ENCODE results near the gene ZBTB4. TPM values are rescaled to one million over a fixed set of nuclear protein-coding genes. Genes with fewer than 3 reads are reported as not detected.

Gene ZBTB4
- total RNA-seq, 1 donor from 2014 or later, result 8.5 TPM

- no peak for DNase-seq (ENCODE audit: low read depth in 2 of 2)
These were observed 59.4 kb downstream of the ZBTB4 start, which contains the start of gene SPEM1 for GRCh38 chr17:7419819-7420610. Gene SPEM1 (plus strand): TSS chr17:7420324. CDS start chr17:7420385, 61 bp downstream.

- DNase-seq (ENCODE audit: low read depth in 2 of 2), result no peak
These were observed 60.8 kb downstream of the ZBTB4 start for GRCh38 chr17:7418472-7419152.

GRCh38 chr17:7417056-7417655 is 62.3 kb downstream of the ZBTB4 start:
- no peak for DNase-seq (ENCODE audit: low read depth in 2 of 2)

GRCh38 chr17:7416323-7416722 is 63.1 kb downstream of the ZBTB4 start:
- DNase-seq (ENCODE audit: low read depth in 2 of 2), result no peak

- DNase-seq (ENCODE audit: low read depth in 2 of 2), result no peak
These were observed 63.6 kb downstream of the ZBTB4 start for GRCh38 chr17:7415784-7416183.

GRCh38 chr17:7414837-7415236 is 64.6 kb downstream of the ZBTB4 start:
- DNase-seq (ENCODE audit: low read depth in 2 of 2), result no peak

GRCh38 chr17:7413346-7413985 is 66.0 kb downstream of the ZBTB4 start:
- no peak for DNase-seq (ENCODE audit: low read depth in 2 of 2)

- DNase-seq (ENCODE audit: low read depth in 2 of 2), result no peak
These were observed 68.0 kb downstream of the ZBTB4 start for GRCh38 chr17:7411427-7411750.

- DNase-seq (ENCODE audit: low read depth in 2 of 2), result no peak
These were observed 68.6 kb downstream of the ZBTB4 start for GRCh38 chr17:7410634-7411426.

GRCh38 chr17:7409716-7410115 is 69.7 kb downstream of the ZBTB4 start:
- DNase-seq (ENCODE audit: low read depth in 2 of 2), result no peak

Other genes starting within 250 kb of the ZBTB4 start
- 25.1 and 31.9 TPM in 2 replicates for gene DVL2, start 245.1 kb downstream of the ZBTB4 start, total RNA-seq
- 30.9 and 38.5 TPM in 2 replicates for gene PHF23, start 240.2 kb downstream of the ZBTB4 start, total RNA-seq
- 124 and 130 TPM in 2 replicates for gene GABARAP, start 237.2 kb downstream of the ZBTB4 start, total RNA-seq
- gene CTDNEP1, start 227.9 kb downstream of the ZBTB4 start, total RNA-seq, result 22.4 and 25.2 TPM in 2 replicates
- 26.6 and 32.7 TPM in 2 replicates for gene ELP5, start 227.4 kb downstream of the ZBTB4 start, total RNA-seq
- gene CLDN7, start 217.2 kb downstream of the ZBTB4 start, total RNA-seq, result 0.99 and 7.0 TPM in 2 replicates
- 0.22 and 0.60 TPM in 2 replicates for gene SLC2A4, start 197.9 kb downstream of the ZBTB4 start, total RNA-seq
- gene YBX2, start 185.0 kb downstream of the ZBTB4 start, total RNA-seq, result under 0.01 TPM in 2 replicates
- 385 and 487 TPM in 2 replicates for gene EIF5A, start 172.0 kb downstream of the ZBTB4 start, total RNA-seq
- gene GPS2, start 164.3 kb downstream of the ZBTB4 start, total RNA-seq, result 22.9 and 33.5 TPM in 2 replicates
- 7.4 and 13.1 TPM in 2 replicates for gene NEURL4, start 150.3 kb downstream of the ZBTB4 start, total RNA-seq
- gene ACAP1, start 143.1 kb downstream of the ZBTB4 start, total RNA-seq, result 0.40 and 0.44 TPM in 2 replicates
- 2.4 and 3.8 TPM in 2 replicates for gene KCTD11, start 127.5 kb downstream of the ZBTB4 start, total RNA-seq
- gene TMEM95, start 124.5 kb downstream of the ZBTB4 start, total RNA-seq, result not detected in 2 replicates
- 1.5 and 1.8 TPM in 2 replicates for gene TNK1, start 98.5 kb downstream of the ZBTB4 start, total RNA-seq
- 15.0 and 19.4 TPM in 2 replicates for gene PLSCR3, start 85.1 kb downstream of the ZBTB4 start, total RNA-seq
- 141 and 232 TPM in 2 replicates for gene TMEM256, start 75.5 kb downstream of the ZBTB4 start, total RNA-seq
- gene NLGN2, start 71.8 kb downstream of the ZBTB4 start, total RNA-seq, result 1.2 and 1.3 TPM in 2 replicates
- gene SPEM1, start 59.3 kb downstream of the ZBTB4 start, total RNA-seq, result not detected in 2 replicates
- not detected in 2 replicates for gene SPEM2, start 54.0 kb downstream of the ZBTB4 start, total RNA-seq
- not detected in 2 replicates for gene SPEM3, start 50.8 kb downstream of the ZBTB4 start, total RNA-seq
- gene TMEM102, start 44.2 kb downstream of the ZBTB4 start, total RNA-seq, result 6.1 and 9.3 TPM in 2 replicates
- 0.20 and 0.22 TPM in 2 replicates for gene FGF11, start 40.1 kb downstream of the ZBTB4 start, total RNA-seq
- gene CHRNB1, start 34.6 kb downstream of the ZBTB4 start, total RNA-seq, result 8.1 and 9.2 TPM in 2 replicates
- not detected in 2 replicates for gene SLC35G6, start 1.8 kb upstream of the ZBTB4 start, total RNA-seq
- gene POLR2A, start 4.7 kb upstream of the ZBTB4 start, total RNA-seq, result 56.0 and 70.0 TPM in 2 replicates
- gene TNFSF12, start 69.4 kb upstream of the ZBTB4 start, total RNA-seq, result 4.4 and 4.8 TPM in 2 replicates
- gene TNFSF13, start 79.1 kb upstream of the ZBTB4 start, total RNA-seq, result 0.20 and 0.65 TPM in 2 replicates
- gene SENP3, start 82.3 kb upstream of the ZBTB4 start, total RNA-seq, result 52.3 and 81.5 TPM in 2 replicates
- gene CD68, start 100.0 kb upstream of the ZBTB4 start, total RNA-seq, result 0.40 and 0.44 TPM in 2 replicates
- gene MPDU1, start 104.2 kb upstream of the ZBTB4 start, total RNA-seq, result 56.7 and 72.2 TPM in 2 replicates
- gene SOX15, start 110.5 kb upstream of the ZBTB4 start, total RNA-seq, result not detected in 2 replicates
- 25.9 and 36.3 TPM in 2 replicates for gene FXR2, start 135.3 kb upstream of the ZBTB4 start, total RNA-seq
- 25.7 and 33.3 TPM in 2 replicates for gene SAT2, start 148.2 kb upstream of the ZBTB4 start, total RNA-seq
- 0.20 and 0.22 TPM in 2 replicates for gene SHBG, start 150.5 kb upstream of the ZBTB4 start, total RNA-seq
- not detected in 2 replicates for gene ATP1B2, start 171.3 kb upstream of the ZBTB4 start, total RNA-seq
- gene TP53, start 207.9 kb upstream of the ZBTB4 start, total RNA-seq, result 27.8 and 37.0 TPM in 2 replicates
- gene WRAP53, start 208.8 kb upstream of the ZBTB4 start, total RNA-seq, result 6.1 and 6.9 TPM in 2 replicates
- gene EFNB3, start 225.6 kb upstream of the ZBTB4 start, total RNA-seq, result 0.20 and 0.22 TPM in 2 replicates
- under 0.01 and 0.20 TPM in 2 replicates for gene DNAH2, start 238.1 kb upstream of the ZBTB4 start, total RNA-seq